Measurements from ENCODE around the gene TXN.
A peak's percentile ranks its signal among the peaks of the same experiment; 100 is the strongest.

Gene TXN

DNA sequence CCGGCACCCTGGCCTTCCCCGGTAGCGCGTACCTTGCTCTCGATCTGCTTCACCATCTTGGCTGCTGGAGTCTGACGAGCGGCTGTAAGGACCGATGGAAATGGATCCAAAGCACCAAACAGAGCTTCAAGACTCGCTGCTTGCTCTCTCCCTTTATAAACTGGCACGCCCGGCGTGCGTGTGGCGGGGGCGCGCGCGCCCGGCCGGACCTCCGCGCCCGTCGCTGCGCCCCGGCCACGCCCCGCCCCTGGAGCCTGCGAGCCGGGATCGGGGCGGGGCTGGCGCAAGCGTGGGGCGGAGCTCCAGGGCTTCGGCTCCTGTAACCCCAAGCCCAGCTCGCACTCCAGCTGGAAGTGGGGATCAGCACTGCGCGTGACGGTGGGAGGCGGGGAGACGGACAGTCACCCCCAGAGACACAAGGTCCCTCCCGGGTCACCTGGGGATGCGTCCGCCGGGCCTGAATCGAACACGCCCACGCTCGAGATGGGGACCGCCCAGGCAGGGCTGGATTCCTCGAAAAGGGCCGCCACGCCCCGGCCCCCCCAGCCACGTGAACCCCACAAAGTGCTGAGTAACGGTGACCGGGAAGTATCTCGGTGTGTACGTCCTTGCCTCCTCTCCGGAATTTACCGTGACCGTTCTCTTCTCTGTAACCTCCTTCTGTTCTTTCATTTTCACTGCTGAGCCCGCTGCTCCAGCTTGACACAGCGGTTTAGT is at the start of gene TXN:
TXN (minus strand) TSS at position 128 of the 717 bp plus-strand sequence; CDS start at position 56, 72 bp downstream.
- peak; percentile 92 for DNase-seq

- no peak for DNase-seq
Observed at GRCh38 chr9:110303133-110303532, 46.8 kb upstream of the TXN start.

DNA sequence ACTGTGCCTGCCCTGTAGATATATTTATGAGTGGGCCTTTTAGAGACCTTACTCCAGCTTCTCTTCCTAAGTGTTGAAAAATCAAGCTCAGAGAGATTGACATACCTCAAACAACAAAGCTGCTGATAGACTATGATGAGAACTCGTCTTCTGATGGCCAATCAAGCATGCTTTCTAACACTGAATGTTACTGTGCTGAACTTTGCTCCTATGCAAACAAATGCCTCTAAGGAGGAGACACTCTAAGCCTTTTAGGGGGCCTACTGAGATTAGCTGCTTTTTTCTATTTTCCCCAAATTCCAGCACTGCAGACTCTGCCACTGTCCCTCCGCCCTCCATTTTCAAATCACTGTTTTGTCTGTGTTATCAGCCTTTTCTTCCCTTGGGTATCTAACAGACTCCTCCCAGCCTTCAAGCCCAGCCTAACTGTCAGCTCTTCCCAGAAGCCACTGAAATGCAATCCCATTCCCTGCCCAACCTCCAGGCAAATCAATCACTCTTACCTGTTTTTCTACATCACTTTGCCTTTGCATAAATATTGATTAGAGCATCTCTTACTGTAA is 41.8 kb upstream of the TXN start:
- no peak for DNase-seq

DNA sequence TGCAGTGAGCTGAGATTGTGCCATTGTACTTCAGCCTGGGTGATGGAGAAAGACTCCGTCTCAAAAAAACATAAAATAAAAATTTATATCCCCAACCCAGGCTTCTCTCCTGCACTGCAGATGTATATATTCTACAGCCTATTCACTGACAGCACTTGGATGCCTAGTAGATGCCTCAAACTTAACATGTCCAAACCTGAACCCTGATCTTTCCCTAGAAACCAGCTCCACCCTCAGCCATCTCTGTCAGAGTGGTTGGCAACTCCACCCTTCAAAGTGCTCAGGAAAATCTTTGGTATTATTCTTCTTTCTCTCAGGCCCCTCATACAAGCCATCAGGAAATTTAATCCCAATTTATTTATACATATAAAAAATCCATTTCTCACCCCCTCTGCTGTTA is 36.9 kb upstream of the TXN start:
- DNase-seq: no peak

GRCh38 chr9:110291921-110292557 is 35.7 kb upstream of the TXN start:
- no peak for DNase-seq

- no peak for DNase-seq
Observed at GRCh38 chr9:110290001-110290400, 33.7 kb upstream of the TXN start.

GRCh38 chr9:110288503-110288902 is 32.2 kb upstream of the TXN start:
- DNase-seq: no peak

- no peak for DNase-seq
Observed at GRCh38 chr9:110287289-110287680, 31.0 kb upstream of the TXN start.

GRCh38 chr9:110284211-110284844 is 28.0 kb upstream of the TXN start:
- no peak for DNase-seq

GRCh38 chr9:110283751-110284150 is 27.4 kb upstream of the TXN start:
- DNase-seq: no peak

DNA sequence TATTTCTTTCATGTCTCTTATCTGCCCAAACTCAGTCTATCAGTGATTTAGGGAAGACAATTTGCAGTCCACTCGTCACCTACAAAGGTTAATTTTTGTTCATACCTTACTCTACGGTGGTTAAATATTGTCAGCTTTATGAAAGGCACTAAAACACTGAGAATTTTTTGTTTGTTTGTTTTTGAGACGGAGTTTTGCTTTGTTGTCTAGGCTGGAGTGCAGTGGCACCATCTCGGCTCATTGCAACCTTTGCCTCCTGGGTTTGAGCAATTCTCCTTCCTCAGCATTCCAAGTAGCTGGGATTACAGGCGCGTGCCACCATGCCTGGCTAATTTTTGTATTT is 26.4 kb upstream of the TXN start:
- DNase-seq: no peak

- no peak for DNase-seq
Observed at GRCh38 chr9:110282018-110282738, 25.9 kb upstream of the TXN start.

- DNase-seq: no peak
Observed at GRCh38 chr9:110278080-110278707, 21.9 kb upstream of the TXN start.

- DNase-seq: no peak
Observed at GRCh38 chr9:110276781-110277180, 20.5 kb upstream of the TXN start.

DNA sequence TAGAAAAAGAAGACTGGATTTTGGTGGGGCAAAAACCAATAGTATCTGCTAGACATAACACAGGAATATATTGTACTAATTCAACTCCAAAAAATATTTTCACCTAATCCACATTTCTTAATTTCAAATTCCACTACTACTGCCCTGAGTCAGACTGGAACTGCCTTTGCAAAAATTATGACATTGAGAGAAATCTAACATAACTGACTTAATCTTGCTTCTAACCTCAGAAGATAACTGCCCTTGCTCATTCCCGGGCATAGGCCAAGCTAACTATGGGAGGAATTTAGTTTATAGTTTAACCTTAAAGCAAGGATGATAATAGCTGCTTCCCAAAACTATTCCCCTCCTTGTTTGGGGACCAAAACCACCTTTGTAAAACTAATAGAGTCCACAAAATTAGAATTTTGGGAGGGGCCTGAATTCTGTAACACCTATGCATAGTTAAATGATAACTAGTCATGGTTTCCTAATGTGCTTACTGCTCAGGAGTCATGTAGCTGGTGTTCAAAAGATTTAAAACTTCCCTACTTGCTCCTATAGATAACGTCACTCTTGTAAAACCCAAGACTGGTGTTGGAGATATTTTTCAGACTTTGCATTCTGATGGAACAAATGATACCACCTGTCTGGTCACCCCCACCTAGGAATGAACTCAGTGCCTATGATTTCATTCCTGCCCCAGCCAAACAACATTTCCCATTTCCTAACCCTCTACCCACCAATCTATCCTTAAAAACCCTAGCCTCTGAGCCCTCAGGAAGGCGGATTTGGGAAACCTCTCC is 14.1 kb upstream of the TXN start:
- no peak for DNase-seq

DNA sequence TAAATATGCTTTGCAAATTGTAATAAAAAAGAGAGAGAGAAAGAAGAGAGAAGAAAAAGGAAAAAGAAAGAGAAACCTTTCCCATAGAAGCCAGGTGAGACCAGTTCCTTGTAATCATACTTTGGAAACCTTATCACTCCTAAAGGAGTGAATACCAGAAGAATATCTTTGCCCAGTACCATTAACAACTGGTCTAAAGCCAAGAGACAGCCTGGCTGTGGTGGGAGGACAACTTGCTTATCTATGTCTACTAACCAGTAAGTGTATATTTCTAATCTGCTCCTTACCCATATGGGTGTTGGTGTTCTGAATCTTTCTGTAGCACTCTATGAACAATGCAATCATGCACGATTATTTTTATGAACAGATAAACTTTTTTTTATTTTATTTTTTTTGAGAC is 10.5 kb upstream of the TXN start:
- no peak for DNase-seq

DNA sequence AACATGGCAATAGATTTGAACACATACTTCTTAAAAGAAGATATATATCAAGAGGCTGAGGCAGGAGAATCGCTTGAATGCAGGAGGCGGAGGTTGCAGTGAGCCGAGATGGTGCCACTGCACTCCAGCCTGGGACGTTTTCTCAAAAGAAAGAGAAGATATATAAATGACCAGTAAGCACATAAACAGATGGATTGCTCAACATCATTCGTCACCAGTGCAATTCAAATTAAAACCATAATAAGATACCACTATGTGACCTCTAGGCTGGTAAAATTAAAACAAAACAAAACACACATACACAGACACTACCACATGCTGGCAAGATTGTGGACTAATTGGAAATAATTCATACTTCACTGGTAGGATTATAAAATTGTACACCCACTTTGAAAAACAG is 5.3 kb upstream of the TXN start:
- no peak for DNase-seq

DNA sequence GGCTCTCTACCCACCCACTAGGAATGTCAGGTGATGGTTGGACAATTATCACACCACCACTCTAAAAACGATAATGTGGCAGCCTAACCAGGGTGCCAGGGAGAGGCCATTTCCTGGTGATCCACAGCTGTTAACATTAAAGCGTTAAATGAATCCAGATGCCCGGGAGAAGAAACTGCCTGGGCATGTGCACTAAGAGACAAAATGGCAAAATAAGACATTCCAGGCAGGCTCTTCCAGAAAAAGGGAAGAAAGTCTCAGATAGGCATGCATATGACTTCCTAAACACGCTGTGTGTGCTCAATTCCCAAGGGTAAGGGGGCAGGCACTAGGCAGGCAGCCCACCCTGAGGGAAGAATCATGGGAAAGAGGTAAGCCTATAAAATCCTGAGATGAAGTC is 4.6 kb upstream of the TXN start:
- no peak for DNase-seq

DNA sequence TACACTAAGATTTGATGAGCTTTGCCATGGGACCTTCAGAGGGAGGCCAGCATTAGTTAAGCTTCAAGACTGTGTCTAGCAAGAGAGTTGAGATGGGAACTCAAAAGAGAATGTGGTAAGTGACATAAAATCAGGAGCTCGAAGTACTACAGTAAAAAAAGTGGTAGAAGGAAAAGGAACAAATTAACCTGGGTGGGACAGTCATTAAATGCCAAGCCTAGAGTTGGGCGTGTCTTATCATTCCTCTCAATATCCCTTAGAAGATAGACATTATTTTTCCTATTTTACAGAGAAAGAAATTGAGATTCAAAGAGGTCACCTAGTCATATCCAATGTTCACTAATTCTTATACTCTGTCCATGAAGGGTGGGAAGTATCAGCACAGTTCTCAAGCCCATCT is 3.3 kb upstream of the TXN start:
- DNase-seq: no peak

DNA sequence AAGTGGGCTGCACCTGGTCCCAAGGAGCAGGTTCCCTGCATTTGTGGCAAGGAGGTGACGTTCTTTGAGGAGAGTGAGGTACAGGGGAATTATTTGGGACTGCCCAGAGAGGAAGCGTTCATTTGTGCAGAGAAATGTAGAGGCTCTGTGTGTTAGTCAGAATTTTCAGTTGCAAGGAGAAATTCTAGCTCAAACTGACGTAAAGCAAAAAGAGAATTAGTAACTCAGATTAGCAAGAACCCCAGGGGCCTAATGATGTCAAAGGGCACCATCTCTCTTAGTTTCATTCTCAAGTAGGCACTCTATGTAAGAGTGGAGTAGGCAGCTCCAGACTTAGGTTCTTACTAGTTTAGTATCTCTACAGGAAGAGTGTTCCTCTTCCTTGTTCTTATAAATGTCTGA is 2.4 kb upstream of the TXN start:
- DNase-seq: no peak

GRCh38 chr9:110257956-110258355 is 1.6 kb upstream of the TXN start:
- DNase-seq: no peak

Measured in activated naive CD4-positive, alpha-beta T cell treated with anti-CD3 and anti-CD28 coated beads, Interleukin-2, amount 50 U/mL, for 16 hours (primary cell).